Daoy (cell line): ENCODE results near the gene BEX4. TPM values are rescaled to one million over a fixed set of nuclear protein-coding genes. Genes with fewer than 3 reads are reported as not detected.

Experiments used
- DNase-seq: peaks from one replicate; pipeline ENCODE4 v3.0.0-alpha.2; 2015; ENCODE audit warnings: low read depth
- total RNA-seq: library from RNA; depleted of rRNA; stranded (reverse); fragments of >200 nt; shearing (Covaris generic); gene quantifications from 2 replicates; pipeline ENCODE4 v1.2.3, GENCODE V29; 2014; rRNA removed

BEX4 gene
- total RNA-seq, 1 experiment from 2014 or later = 2.9 TPM

DNA sequence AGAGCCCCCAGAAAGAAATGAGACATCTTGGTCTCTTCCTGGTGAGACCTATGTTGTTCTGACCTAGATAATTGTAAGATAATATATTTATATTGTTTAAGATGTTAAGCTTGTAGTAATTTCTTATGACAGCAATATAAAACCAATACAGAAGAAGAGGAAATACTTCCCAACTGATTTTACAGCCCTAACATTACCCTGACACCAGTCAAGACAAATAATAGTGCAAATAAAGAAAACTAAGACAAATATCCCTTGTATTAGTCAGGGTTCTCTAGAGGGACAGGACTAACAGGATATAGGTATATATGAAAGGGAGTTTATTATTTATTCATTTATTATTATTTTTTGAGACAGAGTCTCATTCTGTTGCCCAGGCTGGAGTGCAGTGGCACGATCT, 21.4 kb downstream of the BEX4 start:
- DNase-seq = no peak

DNA sequence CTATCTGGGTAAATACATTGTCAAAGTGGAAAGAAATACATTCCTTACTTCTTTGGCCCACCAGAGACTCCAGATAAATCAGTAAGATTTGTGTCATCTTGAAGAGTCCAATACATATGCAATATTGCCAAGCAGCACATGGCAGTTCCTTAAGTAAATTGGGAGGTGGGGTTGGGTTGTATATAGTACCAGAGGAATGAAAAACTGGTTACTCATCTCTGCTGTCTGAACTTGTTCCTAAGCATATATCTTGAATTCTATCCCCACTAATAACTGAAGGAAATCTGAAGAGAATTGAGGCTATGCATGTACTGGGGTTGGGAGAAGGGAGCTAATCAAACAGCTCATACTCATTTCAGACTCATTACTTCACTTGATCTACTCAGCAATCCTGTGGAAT, 25.2 kb downstream of the BEX4 start:
- DNase-seq = no peak

DNA sequence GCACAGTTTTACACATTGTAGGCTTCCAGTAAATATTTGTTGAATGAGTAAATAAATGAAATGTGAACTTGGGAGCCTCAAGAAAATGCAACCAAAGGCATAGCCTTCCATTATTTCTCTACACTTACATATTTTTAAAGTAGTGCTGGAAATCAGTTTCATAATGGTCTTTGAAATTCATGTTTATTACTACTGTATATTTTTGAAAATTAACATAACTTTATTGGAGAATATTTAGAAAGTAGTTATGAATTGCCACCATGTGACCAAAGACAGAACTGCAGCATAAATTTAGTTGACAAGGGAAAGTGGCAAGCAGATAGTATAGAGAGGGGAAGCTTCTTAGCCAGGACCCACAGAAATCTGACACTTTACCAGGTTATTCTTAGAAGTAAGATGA, 33.6 kb downstream of the BEX4 start:
- DNase-seq = no peak

DNA sequence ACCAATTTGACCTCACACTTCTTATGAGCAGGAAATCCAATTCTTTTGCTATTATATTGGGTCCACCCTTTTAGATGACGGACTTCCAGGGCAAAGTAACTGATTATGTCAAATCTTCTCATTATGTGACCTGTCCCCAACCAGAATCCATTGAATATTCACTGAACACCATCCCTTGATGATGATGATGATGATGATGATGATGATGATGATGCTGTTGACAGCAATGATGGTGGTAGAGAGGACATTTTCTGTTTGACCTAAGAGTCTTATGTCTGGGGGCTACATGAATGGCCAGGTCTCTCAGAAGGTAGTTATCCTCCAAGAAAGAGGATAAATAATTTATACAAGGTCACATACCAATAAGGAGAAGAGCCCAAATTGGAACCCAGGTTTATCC, 34.9 kb downstream of the BEX4 start:
- DNase-seq = no peak

DNA sequence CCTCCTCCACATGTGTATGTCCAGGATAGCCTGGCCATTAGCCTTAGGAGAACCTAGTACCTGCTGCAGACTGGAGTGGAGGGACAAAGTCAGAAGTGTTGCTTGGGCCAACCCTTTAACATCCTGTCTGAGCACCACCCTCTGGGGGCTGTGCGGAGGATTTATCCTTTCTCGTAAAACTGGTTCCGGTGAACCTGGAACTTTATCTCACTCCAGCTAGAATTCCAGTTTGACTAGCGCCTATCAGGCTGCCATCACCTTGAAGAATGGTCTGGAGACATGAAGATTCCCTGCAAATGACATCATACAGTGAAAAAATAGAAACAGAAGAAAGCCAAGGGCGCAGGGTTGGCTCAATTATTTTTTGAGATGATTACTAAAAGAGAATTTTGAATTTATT, 36.1 kb downstream of the BEX4 start:
- no peak for DNase-seq

DNA sequence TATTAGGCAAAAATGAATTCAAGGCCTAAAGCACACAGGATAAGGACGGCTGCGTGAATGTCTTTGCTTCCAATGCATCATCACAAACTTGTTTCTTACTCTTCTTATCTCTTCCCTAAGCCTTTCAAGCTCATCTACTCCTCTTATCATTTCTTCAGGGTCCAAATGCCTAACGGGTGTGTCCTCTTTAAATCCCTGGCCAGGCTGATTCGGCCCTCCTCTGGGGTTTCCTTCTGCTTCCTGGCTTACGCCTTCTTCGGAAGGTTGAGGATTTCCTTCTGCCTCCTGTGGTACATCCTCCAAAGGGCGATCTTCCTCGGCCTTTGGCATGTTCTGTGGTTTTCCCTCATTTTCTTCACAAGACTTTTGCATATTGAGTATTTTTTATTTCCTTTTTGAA, 38.7 kb downstream of the BEX4 start:
- no peak for DNase-seq

DNA sequence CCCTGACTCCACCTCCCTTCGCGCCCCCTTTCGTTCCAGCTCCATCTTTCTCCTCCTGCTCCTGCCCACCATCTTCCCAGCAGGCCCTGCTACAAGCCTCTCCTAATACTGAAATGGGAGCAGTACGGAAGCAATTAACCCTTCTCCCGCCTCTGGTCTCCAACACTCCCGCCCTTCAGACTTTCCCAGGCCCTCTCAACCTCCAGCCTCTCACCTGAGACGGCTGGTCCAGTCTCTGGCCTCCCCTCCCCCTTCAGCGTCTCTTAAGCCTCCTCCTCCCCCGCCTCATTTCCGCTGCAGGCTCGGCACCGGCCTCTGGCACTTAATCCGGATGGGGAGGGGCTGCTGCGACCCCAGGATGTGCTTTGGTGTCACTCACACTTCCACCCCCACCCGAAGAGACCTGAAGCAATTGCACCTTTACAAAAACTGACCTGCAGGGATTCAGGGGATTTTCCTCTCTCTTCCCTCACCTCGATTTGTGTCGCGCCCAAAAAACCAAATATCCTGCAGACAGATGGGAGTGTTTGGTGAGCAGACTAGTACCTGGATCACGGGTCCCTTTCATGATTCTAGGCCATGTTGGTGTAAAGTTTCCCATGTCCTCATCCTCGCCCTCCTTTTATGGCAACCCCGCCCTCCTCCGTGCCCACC, 39.4 kb downstream of the BEX4 start:
- DNase-seq = peak; percentile 56

DNA sequence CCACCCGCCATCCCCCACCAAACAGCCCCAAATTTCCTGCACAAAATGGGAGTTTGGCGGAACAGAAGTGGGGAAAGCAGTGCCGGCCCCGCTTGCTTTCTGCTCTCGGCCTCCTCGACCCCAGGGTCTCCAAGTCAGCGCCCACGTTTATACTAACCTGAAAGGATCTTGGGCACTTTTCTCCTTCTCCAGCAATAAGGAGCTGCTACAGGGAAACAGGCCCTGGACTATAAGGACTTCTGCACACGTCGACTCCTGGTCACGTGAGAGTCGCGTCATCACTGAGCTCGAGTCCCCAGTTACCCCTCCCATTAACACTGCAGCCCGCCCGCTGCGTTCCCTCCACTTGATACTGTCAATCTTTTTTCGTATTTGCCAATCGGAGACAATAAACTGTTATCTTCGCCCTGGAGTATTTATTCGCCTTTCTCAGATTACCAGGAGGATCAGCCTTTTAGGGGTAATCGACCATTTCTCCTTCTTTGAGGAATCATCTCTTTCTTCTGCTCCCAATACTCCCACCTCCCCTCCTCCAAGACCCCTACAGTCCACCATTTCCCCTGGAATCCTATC, 40.1 kb downstream of the BEX4 start, which contains the start of gene TCEAL8:
Gene TCEAL8 (minus strand): TSS at position 235 of the 573 bp plus-strand sequence. CDS start 1,176 bp downstream, outside the sequence.
- DNase-seq = peak; percentile 82

DNA sequence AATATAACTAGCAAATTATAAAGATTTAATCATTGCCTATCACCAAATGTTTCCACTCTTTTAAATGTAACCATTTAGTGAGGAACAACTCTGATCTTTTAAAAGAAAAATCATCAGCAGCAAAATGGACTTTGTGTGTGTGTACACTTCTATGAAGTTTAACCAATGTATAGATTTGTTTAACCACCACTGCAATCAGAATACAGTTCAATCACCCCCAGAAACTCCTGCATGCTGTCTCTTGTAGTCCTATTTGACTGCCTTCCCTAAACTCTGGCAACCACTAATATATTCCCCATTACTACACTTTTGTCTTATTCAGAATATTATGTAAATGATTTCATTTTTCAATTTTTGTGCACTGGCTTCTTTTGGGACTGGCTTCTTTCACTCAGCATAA, 41.7 kb downstream of the BEX4 start:
- no peak for DNase-seq

DNA sequence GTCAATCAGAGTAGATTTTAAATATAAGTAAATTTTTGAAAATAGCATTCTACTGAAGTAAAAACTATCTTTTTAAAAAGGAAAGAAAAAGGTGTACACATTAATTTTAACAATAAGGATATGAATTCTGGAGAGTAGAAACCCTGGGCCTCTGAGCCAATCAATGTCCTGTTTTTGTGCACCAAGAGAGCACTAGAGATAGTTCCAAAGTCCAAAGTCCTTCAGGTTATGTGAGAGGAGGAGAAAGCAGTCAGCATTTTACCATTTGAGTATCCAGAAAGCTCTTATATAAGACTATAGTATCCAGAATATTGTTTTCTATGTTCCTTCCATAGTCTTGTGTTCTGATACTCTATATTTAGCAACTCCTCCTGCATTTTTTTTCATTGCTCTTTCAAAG, 43.4 kb downstream of the BEX4 start:
- no peak for DNase-seq

Other genes with a start within 250 kb of the BEX4 start
- gene BEX1, start 150.9 kb upstream of the BEX4 start, total RNA-seq = 26.9 and 37.9 TPM in 2 replicates
- 0.11 and 0.42 TPM in 2 replicates for gene NXF3, start 122.0 kb upstream of the BEX4 start, total RNA-seq
- gene TCEAL8, start 40.0 kb downstream of the BEX4 start, total RNA-seq = 84.9 and 91.5 TPM in 2 replicates
- gene TCEAL5, start 61.6 kb downstream of the BEX4 start, total RNA-seq = not detected in 2 replicates
- gene BEX2, start 95.9 kb downstream of the BEX4 start, total RNA-seq = 9.7 and 14.0 TPM in 2 replicates
- 0.91 and 6.5 TPM in 2 replicates for gene TCEAL7, start 115.1 kb downstream of the BEX4 start, total RNA-seq
- 93.6 and 119 TPM in 2 replicates for gene TCEAL9, start 141.4 kb downstream of the BEX4 start, total RNA-seq
- 115 and 171 TPM in 2 replicates for gene BEX3, start 161.4 kb downstream of the BEX4 start, total RNA-seq